Lower leg skin (tissue), 3 donors: ENCODE data around the gene FBXL13.

ENCODE experiments used
- CTCF ChIP-seq, 3 donors: fragments of 450-650 bp; IDR thresholded peaks; one replicate each; pipeline ENCODE4 v1.5.1; 2016; ENCODE audit warnings: antibody characterized with exemption in 3 of 3, mild to moderate bottlenecking in 3 of 3, moderate library complexity in 2 of 3
- POLR2A ChIP-seq, 2 donors: fragments of 450-650 bp; IDR thresholded peaks; one replicate each; pipeline ENCODE4 v1.6.1; 2016 to 2017; ENCODE audit warnings: antibody characterized with exemption in 2 of 2, mild to moderate bottlenecking in 1 of 2, moderate library complexity in 1 of 2

GRCh38 chr7:103003004-103003403 lies 71.6 kb downstream of the FBXL13 start:
- TF ChIP-seq CTCF (IDR thresholded peaks at IDR 0.05) (no peak), POLR2A (IDR thresholded peaks at IDR 0.05) (no peak)
